Testis (tissue), 3 donors: ENCODE measurements around the gene BCKDK. TPM values are rescaled to one million over a fixed set of nuclear protein-coding genes. Genes with fewer than 3 reads are reported as not detected.
"Not testable (repeated sequence)": the region's sequence is repeated elsewhere in the genome, so short reads cannot be mapped to it uniquely, and the experiment has no call there.

Source experiments
- DNase-seq: peaks from one replicate; pipeline ENCODE4 v3.0.0-alpha.2; 2019
- H3K27ac ChIP-seq, 2 donors: fragments of 200-600 bp; sonication (generic); one replicate each; pipeline ENCODE4 v1.5.1; 2019
- H3K27me3 ChIP-seq: fragments of 200-600 bp; sonication (generic); one replicate; pipeline ENCODE4 v1.5.1; 2019
- H3K36me3 ChIP-seq: fragments of 200-600 bp; sonication (generic); one replicate; pipeline ENCODE4 v1.5.1; 2017; ENCODE audit warnings: low read depth; ENCODE audit errors: missing control alignments
- H3K4me1 ChIP-seq: fragments of 200-600 bp; sonication (generic); one replicate; pipeline ENCODE4 v1.5.1; 2019
- H3K4me3 ChIP-seq, 2 donors: fragments of 200-600 bp; sonication (generic); one replicate each; pipeline ENCODE4 v1.5.1; 2017 to 2019
- H3K9me3 ChIP-seq: fragments of 200-600 bp; sonication (generic); one replicate; pipeline ENCODE4 v1.5.1; 2017
- POLR2A ChIP-seq: fragments of 450-650 bp; IDR thresholded peaks from one replicate; pipeline ENCODE4 v1.6.1; 2017; ENCODE audit warnings: antibody characterized with exemption, mild to moderate bottlenecking, moderate library complexity
- WGBS, 2 donors: methylation state at CpG; one replicate each; pipeline ENCODE4 v1.1.5; 2018; 5-methylcytosine and 5-hydroxymethylcytosine counted together
- intact Hi-C: fragments of 100-400 bp; cut with DNase I; formaldehyde crosslinking; loops from one replicate; pipeline ENCODE4 v1.15.1; 2023; ENCODE audit warnings: low total_unique reads
- polyA plus RNA-seq: library from polyadenylated mRNA; stranded (reverse); fragments of 350-450 nt; fragmentation: Illumina TruSeq; extraction: RNeasy Lipid Tissue Mini Kit (QIAGEN cat#74804); gene quantifications from one replicate; pipeline ENCODE4 v1.2.3, GENCODE V29; 2014; ENCODE audit warnings: low read depth, low replicate concordance; ENCODE audit not compliant: insufficient read depth
- total RNA-seq, 2 donors: library from RNA; depleted of rRNA; stranded (reverse); fragments of >200 nt; gene quantifications; one replicate each; pipeline ENCODE4 v1.2.3, GENCODE V29; 2016
- TF ChIP-seq, protein P1 (sequence below), 3 experiments: fragments of 450-650 bp in 2 of 3; fragments of 200-600 bp in 1 of 3; sonication (generic) in 1 of 3; IDR thresholded peaks; one replicate each; pipeline ENCODE4 v1.5.1; 2016 to 2019; ENCODE audit warnings: antibody characterized with exemption in 3 of 3, mild to moderate bottlenecking in 2 of 3, moderate library complexity in 1 of 3

BCKDK gene
- total and polyA plus RNA-seq, 3 donors from 2014 or later, result 34.5 to 69.1 (median 68.8) TPM

DNA sequence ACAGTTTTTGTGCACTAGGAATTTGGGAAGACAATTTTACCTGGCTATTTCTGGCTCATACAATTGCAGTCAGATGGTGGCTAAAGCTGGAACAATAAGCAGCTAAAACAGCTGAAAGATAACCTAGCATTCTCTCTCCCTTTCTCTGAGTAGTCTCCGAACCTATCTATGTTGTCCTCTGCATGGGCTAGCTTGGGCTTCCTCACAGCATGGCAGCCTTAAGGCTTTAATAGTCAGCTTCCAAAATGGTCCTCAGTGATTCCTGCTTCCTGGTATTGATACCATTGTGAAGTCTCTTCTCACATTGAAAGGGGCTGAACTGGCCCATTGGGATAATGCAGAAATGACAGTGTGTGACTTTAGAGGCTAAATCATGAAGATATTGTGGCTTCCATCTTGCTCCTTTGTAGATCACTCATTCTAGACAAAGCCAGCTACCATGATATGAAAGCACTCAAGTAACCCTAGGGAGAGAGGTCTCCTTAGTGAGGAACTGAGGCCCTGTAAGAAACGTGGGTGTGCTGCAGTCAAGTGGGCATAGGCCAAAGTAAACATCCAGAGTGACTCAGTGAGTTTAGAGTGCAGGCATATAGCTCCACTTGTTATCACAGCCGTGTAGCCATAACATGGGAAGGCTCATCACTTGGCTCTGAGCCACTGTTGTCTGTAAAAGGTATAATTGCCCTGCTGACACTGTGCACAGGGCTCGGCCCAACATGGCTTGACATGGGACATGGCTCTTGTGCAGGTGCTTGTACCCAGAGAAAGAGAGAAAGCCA lies 8.1 kb upstream of the BCKDK start:
- DNase-seq, result no peak
- intact Hi-C loops, result loop anchor here (5.0 kb wide), 1 partner anchor 118 kb away; no protein-coding TSS in a partner anchor
- Histone ChIP-seq H3K27ac (no peak overlapping the region), H3K4me3 (no peak overlapping the region), H3K4me1 (no peaks in the 10 kb centered on the region), H3K27me3 (no peaks in the 10 kb centered on the region), H3K9me3 (no peaks in the 10 kb centered on the region), H3K36me3 (no peaks in the 10 kb centered on the region)
- 65 to 70% methylated on average over 3 to 4 of the region's 4 CpGs for WGBS, 2 donors
- TF ChIP-seq, protein P1, sequence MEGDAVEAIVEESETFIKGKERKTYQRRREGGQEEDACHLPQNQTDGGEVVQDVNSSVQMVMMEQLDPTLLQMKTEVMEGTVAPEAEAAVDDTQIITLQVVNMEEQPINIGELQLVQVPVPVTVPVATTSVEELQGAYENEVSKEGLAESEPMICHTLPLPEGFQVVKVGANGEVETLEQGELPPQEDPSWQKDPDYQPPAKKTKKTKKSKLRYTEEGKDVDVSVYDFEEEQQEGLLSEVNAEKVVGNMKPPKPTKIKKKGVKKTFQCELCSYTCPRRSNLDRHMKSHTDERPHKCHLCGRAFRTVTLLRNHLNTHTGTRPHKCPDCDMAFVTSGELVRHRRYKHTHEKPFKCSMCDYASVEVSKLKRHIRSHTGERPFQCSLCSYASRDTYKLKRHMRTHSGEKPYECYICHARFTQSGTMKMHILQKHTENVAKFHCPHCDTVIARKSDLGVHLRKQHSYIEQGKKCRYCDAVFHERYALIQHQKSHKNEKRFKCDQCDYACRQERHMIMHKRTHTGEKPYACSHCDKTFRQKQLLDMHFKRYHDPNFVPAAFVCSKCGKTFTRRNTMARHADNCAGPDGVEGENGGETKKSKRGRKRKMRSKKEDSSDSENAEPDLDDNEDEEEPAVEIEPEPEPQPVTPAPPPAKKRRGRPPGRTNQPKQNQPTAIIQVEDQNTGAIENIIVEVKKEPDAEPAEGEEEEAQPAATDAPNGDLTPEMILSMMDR (IDR thresholded peaks at IDR 0.05), result no peak
- no peak for TF ChIP-seq POLR2A

DNA sequence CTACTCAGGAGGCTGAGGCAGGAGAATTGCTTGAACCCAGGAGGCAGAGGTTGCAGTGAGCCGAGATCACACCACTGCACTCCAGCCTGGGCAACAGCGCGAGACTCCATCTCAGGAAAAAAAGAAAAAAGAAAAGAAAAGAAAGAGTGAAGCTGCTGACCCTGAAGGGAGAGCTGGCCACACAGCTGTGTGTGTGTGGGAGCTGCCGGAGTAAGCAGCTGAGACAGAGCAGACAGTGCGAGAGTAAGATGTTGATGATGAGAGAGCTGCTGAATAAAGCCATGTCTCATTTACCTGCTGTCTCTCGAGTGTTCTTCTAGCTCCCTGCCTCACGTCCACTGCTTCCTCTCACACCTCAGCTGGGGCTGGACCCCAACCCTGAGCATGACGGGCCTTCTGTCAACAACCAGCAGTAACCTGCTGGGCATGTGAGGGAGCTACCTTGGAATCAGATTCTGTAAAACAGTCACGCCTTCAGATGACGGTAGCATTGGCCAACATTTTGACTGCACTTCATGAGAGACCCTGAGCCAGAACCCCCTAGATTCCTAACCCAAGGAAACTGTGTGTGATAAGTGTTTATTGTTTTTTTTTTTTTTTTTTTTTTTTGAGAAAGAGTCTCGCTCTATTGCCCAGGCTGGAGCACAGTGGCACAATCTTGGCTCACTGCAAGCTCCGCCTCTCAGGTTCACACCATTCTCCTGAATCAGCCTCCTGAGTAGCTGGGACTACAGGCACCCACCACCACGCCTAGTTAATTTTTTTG lies 7.1 kb upstream of the BCKDK start:
- WGBS, 2 donors, result 54 to 57% methylated on average over 13 of the region's 13 CpGs
- DNase-seq, H3K27me3 ChIP-seq, H3K9me3 ChIP-seq, H3K27ac ChIP-seq, H3K4me1 ChIP-seq, H3K36me3 ChIP-seq, intact Hi-C loops, H3K4me3 ChIP-seq: not testable (repeated sequence)

DNA sequence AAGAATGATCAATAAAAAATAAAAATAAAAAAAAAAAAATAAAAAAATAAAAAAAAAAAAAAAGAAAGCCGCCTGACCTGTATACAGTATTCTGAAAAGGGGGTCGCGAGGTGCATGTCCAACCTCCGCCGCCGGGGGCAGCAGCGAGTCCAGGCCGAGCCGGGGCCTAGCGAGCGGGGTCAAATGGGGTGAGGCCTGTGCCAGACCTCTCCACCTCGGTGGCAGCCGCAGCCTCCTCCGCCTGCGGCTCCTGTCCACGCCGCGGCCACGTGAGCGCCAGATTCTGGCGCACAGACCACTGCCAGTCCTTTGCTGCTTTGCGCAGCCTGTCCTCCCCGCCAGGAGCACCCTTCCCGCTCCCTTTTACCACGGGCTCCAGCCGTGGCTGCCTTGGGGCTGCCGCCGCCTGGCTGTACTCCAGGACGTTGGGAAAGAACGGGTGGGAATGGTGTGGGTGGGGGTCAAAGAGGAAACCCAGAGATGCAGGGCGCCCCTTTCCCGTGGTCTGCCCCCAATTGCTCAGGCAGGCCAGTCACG lies 2.4 kb upstream of the BCKDK start:
- WGBS, 2 donors, result 8 to 11% methylated on average over 25 to 33 of the region's 33 CpGs

DNA sequence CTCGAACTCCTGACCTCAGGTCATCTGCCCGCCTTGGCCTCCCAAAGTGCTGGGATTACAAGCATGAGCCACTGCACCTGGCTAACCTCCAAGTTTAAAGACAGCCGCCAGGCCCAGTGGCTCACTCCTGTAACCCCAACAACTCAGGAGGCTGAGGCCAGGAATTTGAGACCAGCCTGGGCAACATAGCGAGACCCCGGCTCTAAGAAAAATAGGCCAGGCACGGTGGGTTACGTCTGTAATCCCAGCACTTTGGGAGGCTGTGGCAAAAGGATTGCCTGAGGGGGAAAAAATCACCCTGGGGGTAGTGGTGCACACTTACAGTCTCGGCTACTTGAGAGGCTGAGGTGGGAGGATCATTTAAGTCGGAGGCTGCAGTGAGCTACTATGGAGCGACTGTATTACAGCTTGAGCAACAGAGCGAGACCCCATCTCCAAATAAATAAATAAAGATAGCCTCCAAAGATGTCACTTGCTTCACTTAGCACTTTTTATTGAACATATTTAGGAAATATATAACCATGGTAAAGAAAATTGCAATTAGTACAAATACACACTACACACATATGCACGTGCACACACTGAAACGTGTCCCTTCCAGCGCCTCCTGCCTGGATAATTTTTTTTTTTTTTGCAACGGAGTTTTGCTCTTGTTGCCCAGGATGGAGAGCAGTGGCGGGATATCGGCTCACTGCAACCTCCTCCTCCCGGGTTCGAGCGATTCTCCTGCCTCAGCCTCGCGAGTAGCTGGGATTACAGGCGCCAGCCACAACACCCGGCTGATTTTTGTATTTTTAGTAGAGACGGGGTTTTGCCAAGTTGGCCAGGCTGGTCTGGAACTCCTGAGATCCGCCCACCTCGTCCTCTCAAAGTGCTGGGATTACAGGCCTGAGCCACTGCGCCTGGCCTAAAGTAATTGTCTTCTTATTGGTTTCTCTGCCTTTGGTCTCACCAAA lies 1.4 kb upstream of the BCKDK start:
- 86 to 89% methylated on average over 28 of the region's 28 CpGs for WGBS, 2 donors
- intact Hi-C loops, result no loop called here
- H3K27ac ChIP-seq, result no peak overlapping the region

More for the DNA sequence above, 2.4 kb upstream of the BCKDK start:
- intact Hi-C loops, result no loop called here
- DNase-seq, result peak; percentile 94
- Histone ChIP-seq H3K36me3 (no peaks in the 10 kb centered on the region), H3K4me1 (peaks cover 17% of the 10 kb centered on the region), H3K27me3 (no peaks in the 10 kb centered on the region), H3K9me3 (no peaks in the 10 kb centered on the region), H3K4me3 (peak overlapping the region; percentile 34 to 38), H3K27ac (peak overlapping the region; percentile 64 to 76)
- no peak for TF ChIP-seq POLR2A
- TF ChIP-seq, protein P1 (IDR thresholded peaks at IDR 0.05), result peak; percentile 83 to 94 (median 85)

More for the DNA sequence above, 1.4 kb upstream of the BCKDK start:
- Histone ChIP-seq H3K4me3 (no peak overlapping the region), H3K4me1 (peaks cover 17% of the 10 kb centered on the region), H3K9me3 (no peaks in the 10 kb centered on the region), H3K36me3 (no peaks in the 10 kb centered on the region), H3K27me3 (no peaks in the 10 kb centered on the region)
- TF ChIP-seq POLR2A, result no peak
- TF ChIP-seq, protein P1 (IDR thresholded peaks at IDR 0.05), result no peak
- DNase-seq, result no peak
